ENCODE data around the gene PRSS16.
A peak's percentile ranks its signal among the peaks of the same experiment; 100 is the strongest.

The PRSS16 gene

DNA sequence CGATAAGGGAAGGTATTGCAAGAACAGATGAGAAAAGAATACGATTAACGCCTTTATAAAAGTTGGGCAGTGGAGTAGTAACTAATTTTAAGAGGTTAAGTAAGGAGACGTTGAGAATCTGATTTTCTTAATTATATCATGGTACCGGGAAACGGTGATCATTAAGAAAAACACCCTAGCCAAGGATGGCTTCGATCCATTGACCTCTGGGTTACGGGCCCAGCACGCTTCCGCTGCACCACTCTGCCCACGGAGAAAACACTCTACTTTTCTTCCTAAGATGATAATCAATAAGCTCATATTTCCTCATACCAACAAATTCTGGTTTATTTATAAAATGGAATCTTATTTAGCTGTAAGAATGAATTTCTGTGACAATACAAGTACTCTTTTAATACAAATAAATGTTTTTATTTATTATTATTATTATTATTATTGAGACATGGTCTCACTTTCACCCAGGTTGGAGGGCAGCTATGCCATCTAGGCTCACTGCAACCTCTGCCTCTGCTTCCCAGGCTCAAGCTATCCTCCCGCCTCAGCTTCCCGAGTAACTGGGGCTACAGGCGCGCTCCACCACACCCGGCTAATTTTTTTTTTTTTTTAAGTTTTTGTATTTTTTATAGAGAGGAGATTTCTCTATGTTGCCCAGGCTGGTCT is 56.2 kb downstream of the PRSS16 start:
- DNase-seq (ENCODE audit: low read depth): peak; percentile 38
- TF ChIP-seq, protein P1, sequence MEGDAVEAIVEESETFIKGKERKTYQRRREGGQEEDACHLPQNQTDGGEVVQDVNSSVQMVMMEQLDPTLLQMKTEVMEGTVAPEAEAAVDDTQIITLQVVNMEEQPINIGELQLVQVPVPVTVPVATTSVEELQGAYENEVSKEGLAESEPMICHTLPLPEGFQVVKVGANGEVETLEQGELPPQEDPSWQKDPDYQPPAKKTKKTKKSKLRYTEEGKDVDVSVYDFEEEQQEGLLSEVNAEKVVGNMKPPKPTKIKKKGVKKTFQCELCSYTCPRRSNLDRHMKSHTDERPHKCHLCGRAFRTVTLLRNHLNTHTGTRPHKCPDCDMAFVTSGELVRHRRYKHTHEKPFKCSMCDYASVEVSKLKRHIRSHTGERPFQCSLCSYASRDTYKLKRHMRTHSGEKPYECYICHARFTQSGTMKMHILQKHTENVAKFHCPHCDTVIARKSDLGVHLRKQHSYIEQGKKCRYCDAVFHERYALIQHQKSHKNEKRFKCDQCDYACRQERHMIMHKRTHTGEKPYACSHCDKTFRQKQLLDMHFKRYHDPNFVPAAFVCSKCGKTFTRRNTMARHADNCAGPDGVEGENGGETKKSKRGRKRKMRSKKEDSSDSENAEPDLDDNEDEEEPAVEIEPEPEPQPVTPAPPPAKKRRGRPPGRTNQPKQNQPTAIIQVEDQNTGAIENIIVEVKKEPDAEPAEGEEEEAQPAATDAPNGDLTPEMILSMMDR (IDR thresholded peaks at IDR 0.05; ENCODE audit: insufficient read depth, low read depth, low read length, missing control alignments): no peak
- no peak overlapping the region for H3K4me3 ChIP-seq (ENCODE audit: low read depth, low read length)

Measured in GM12865 (cell line).